Activated CD4-positive, alpha-beta T cell treated with anti-CD3 and anti-CD28 coated beads for 36 hours (primary cell): Measurements from ENCODE around the gene RAD51AP2. TPM values are rescaled to one million over a fixed set of nuclear protein-coding genes. Genes with fewer than 3 reads are reported as not detected.
"Not testable (repeated sequence)": the region's sequence is repeated elsewhere in the genome, so short reads cannot be mapped to it uniquely, and the experiment has no call there.

Experiments
- ATAC-seq: fragments of 200-7000 bp; cut with Tn5 transposase; one replicate; pipeline ENCODE4 v1.10.0; 2021; ENCODE audit warnings: mild to moderate bottlenecking, moderate library complexity
- CTCF ChIA-PET: fragments of 350-600 bp; sonication (Branson Sonifier 250); formaldehyde crosslinking; loops from one replicate; lab custom pipeline; 2021; ENCODE audit warnings: antibody characterized with exemption; lab: Charles Lee
- POLR2A ChIA-PET: fragments of 350-600 bp; sonication (Branson Sonifier 250); formaldehyde crosslinking; loops from one replicate; lab custom pipeline; 2021; ENCODE audit warnings: antibody characterized with exemption, inconsistent platforms; lab: Charles Lee
- DNase-seq: peaks from one replicate; pipeline ENCODE4 v3.0.0-alpha.2; 2020
- H3K27ac Mint-ChIP-seq: one replicate; pipeline ENCODE4 v1.8.0; 2021; ENCODE audit warnings: mixed read lengths
- H3K27me3 Mint-ChIP-seq: one replicate; pipeline ENCODE4 v1.8.0; 2021; ENCODE audit warnings: mixed read lengths
- H3K36me3 Mint-ChIP-seq: one replicate; pipeline ENCODE4 v1.8.0; 2021; ENCODE audit warnings: low read depth, mixed read lengths
- H3K4me1 Mint-ChIP-seq: one replicate; pipeline ENCODE4 v1.8.0; 2021; ENCODE audit warnings: mixed read lengths
- H3K4me3 Mint-ChIP-seq: one replicate; pipeline ENCODE4 v1.8.0; 2021; ENCODE audit warnings: mild to moderate bottlenecking, moderate library complexity, mixed read lengths
- H3K9me3 Mint-ChIP-seq: one replicate; pipeline ENCODE4 v1.8.0; 2021; ENCODE audit warnings: low read depth, mixed read lengths
- intact Hi-C, 2 experiments: fragments of 100-400 bp; cut with DNase I in 1 of 2; cut with micrococcal nuclease in 1 of 2; formaldehyde crosslinking; loops; one replicate each; pipeline versions ENCODE4 v1.14.2 to v1.15.1; 2022 to 2024; cut with DNase I, micrococcal nuclease
- total RNA-seq, 2 experiments: library from RNA; stranded (reverse); gene quantifications; one replicate each; pipeline ENCODE4 v1.2.3, GENCODE V29; 2021

The RAD51AP2 gene
- total RNA-seq, 2 experiments from 2014 or later: not detected

DNA sequence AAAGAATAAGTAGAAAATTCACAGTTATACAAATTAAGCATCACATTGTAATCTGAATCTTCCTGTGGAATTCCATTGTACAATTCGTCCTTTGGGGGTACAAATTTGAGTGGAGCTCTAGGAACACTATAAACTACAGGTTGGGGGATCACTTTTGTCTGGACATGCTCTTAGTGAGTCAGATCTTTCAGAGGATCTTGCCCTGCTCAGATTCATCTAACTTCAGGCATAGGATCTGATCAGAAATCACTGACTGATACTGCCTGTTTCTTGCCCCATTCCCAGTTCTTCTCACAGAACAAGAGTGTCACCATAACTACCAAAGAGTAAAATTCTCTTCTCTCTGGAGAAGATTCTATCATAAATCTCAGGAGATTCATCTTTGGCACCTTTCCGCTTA lies 11.5 kb upstream of the RAD51AP2 start:
- H3K4me3 Mint-ChIP-seq: no peak overlapping the region
- no peak for DNase-seq
- ChIA-PET POLR2A (no interaction called here), CTCF (no interaction called here)
- H3K4me1 Mint-ChIP-seq: no peaks in the 10 kb centered on the region
- H3K27ac Mint-ChIP-seq: no peak overlapping the region
- H3K9me3 Mint-ChIP-seq: no peaks in the 10 kb centered on the region
- intact Hi-C loops: no loop called here
- ATAC-seq: no peak
- no peaks in the 10 kb centered on the region for H3K36me3 Mint-ChIP-seq
- H3K27me3 Mint-ChIP-seq: peaks cover 7% of the 10 kb centered on the region

DNA sequence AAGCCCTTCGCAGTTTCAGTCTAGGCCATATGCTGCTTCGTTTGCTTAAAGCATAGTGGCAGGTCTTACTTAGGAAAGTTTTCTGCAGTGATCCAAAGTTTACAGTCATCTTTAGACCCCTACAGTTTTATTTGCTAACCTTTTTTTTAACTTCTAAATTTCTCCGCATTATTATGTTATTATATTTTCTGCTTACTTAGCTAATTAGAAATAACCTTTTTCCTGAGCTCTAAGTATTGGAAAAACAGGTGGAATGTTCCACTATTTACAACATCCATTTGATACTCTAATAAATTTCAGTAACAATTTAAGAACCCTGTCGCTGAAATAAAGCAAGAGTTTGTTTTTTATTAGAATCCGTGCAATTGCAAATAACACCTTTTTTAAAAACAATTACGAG lies 4.1 kb upstream of the RAD51AP2 start:
- intact Hi-C loops: no loop called here
- no peak for ATAC-seq

DNA sequence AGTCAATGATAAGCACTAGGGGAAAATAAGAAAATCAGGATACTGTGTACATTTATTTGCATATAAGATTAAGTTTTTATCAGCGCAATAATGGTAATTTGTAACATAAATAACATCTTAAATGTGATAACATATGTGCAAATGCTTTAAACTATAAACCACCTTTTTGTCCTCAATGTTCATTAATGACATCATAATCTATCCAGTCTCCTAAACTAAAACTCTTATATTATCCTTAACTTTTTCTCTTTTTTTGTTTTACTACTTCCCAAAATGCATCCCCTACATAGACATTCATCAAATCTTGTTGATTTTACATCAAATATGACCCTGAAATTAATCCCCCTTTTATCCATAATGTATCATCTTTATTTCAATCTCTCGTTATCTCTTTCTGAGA lies 3.4 kb upstream of the RAD51AP2 start:
- Mint-ChIP-seq H3K4me3 (no peak overlapping the region), H3K27me3 (peaks cover 34% of the 10 kb centered on the region), H3K9me3 (no peaks in the 10 kb centered on the region), H3K4me1 (no peaks in the 10 kb centered on the region), H3K36me3 (no peaks in the 10 kb centered on the region), H3K27ac (no peak overlapping the region)
- DNase-seq (no peak), ATAC-seq (no peak)
- intact Hi-C loops: no loop called here
- ChIA-PET CTCF (no interaction called here), POLR2A (no interaction called here)

More for the DNA sequence above, 4.1 kb upstream of the RAD51AP2 start:
- no peaks in the 10 kb centered on the region for H3K9me3 Mint-ChIP-seq
- H3K27me3 Mint-ChIP-seq: peaks cover 30% of the 10 kb centered on the region
- DNase-seq: no peak
- POLR2A ChIA-PET: no interaction called here
- no peaks in the 10 kb centered on the region for H3K36me3 Mint-ChIP-seq
- CTCF ChIA-PET: no interaction called here
- no peak overlapping the region for H3K4me3 Mint-ChIP-seq
- no peaks in the 10 kb centered on the region for H3K4me1 Mint-ChIP-seq
- H3K27ac Mint-ChIP-seq: no peak overlapping the region

DNA sequence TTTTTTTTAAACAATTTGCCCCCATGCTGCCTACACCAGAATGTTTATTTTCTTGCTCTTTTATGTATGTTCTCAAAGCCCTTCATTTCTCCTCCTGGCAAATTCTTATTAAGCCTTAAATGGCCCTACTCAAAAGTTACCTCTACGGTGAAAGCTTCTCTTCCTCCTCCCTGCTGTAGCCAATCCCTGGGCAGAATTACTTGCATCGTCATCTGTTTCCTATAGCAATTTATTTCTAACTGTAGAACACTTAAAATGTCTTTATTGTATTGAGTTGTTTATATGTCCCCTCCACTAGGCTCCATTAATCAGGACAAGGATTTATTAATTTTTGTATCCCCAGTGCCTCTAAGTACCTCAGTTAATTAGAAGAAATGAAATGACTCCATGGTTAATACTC lies 2.5 kb upstream of the RAD51AP2 start:
- ATAC-seq: no peak
- DNase-seq: no peak
- ChIA-PET POLR2A (no interaction called here), CTCF (no interaction called here)
- H3K27me3 Mint-ChIP-seq: peaks cover 33% of the 10 kb centered on the region
- no peak overlapping the region for H3K27ac Mint-ChIP-seq
- no peaks in the 10 kb centered on the region for H3K36me3 Mint-ChIP-seq
- H3K4me3 Mint-ChIP-seq: no peak overlapping the region
- intact Hi-C loops: no loop called here
- no peaks in the 10 kb centered on the region for H3K4me1 Mint-ChIP-seq
- no peaks in the 10 kb centered on the region for H3K9me3 Mint-ChIP-seq

DNA sequence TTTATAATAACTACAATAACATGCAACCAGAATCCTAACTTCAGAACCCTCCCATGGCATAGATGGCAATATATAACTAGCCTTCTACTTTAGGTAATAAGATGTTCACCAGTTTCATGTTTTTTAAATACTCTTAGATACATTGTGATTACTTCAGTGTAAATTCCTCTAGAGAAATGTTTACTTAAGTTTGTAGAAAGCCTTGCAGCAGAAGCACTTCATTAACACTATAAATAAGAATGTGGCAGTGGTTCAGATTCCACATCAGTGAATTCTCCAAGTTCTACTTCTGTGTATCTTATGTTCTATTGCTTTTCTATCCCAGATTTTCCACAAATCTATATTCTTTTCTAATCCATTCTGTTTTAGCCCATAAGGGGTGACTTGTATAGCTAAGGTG lies 1.2 kb upstream of the RAD51AP2 start:
- Mint-ChIP-seq H3K4me1 (no peaks in the 10 kb centered on the region), H3K27me3 (peaks cover 28% of the 10 kb centered on the region), H3K27ac (no peak overlapping the region), H3K4me3 (no peak overlapping the region), H3K36me3 (no peaks in the 10 kb centered on the region), H3K9me3 (peaks cover 2% of the 10 kb centered on the region)
- ATAC-seq (no peak), DNase-seq (no peak)
- ChIA-PET CTCF (no interaction called here), POLR2A (no interaction called here)
- intact Hi-C loops: no loop called here

DNA sequence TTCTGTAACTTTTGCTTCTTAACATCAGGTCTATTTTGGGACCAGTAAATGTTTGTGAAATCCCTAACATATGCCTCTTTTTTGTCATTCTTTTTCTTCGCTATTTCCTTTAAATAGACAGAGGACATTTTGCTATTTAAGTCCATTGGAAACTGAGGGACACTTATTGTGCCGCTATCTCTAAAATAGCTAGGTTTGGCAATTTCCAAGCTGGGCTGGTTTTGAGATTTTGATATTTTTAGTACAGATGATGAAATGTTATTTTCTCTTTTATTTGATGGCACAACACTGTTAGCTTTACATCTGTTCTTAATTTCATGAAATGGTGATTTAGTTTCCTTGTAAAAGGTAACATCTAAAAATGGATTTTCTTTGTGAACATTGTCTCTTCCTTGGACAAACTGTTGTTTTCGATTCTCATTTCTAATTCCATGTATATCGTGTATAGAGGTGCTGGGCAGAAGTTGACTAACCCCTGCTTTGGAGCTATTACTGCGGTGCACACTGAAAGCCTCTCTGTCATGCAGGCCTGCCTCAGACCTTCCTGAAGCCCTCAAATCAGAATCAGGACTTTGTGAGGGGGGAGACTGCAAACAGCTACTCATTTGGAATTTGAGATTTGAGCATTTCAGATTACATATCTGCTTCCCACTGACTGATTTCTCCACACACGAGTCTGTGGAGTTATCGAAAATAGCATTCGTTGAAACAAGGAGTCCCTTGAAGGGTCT lies 594 bp downstream of the RAD51AP2 start:
- Mint-ChIP-seq H3K27me3 (peaks cover 30% of the 10 kb centered on the region), H3K4me1 (no peaks in the 10 kb centered on the region), H3K4me3 (no peak overlapping the region), H3K9me3 (peaks cover 2% of the 10 kb centered on the region), H3K36me3 (no peaks in the 10 kb centered on the region), H3K27ac (no peak overlapping the region)
- no peak for ATAC-seq
- intact Hi-C loops: no loop called here
- CTCF ChIA-PET: no interaction called here
- no peak for DNase-seq
- POLR2A ChIA-PET: no interaction called here

DNA sequence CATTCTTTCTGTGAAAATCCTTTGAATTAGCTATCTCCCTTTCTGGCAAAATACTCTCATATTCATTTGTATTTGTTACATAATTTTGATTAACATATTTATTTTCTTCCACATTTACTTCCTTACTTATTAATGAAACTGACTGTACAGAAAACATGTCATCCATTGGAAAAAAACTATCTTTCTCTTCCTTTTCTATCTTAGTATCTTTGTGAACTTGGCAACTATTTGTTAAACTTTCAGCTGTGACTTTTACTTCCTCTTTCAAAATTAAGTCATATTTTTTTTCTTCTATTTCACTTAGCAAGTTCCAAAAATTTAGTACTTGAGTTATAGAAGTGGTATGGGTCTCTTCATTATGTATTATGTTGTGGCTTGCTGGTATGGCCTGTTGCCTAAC lies 2.6 kb downstream of the RAD51AP2 start:
- Mint-ChIP-seq H3K27me3 (peaks cover 26% of the 10 kb centered on the region), H3K9me3 (peaks cover 2% of the 10 kb centered on the region), H3K4me1 (no peaks in the 10 kb centered on the region), H3K27ac (no peak overlapping the region), H3K4me3 (no peak overlapping the region), H3K36me3 (no peaks in the 10 kb centered on the region)
- ATAC-seq (no peak), DNase-seq (no peak)
- ChIA-PET POLR2A (no interaction called here), CTCF (no interaction called here)
- intact Hi-C loops: no loop called here

DNA sequence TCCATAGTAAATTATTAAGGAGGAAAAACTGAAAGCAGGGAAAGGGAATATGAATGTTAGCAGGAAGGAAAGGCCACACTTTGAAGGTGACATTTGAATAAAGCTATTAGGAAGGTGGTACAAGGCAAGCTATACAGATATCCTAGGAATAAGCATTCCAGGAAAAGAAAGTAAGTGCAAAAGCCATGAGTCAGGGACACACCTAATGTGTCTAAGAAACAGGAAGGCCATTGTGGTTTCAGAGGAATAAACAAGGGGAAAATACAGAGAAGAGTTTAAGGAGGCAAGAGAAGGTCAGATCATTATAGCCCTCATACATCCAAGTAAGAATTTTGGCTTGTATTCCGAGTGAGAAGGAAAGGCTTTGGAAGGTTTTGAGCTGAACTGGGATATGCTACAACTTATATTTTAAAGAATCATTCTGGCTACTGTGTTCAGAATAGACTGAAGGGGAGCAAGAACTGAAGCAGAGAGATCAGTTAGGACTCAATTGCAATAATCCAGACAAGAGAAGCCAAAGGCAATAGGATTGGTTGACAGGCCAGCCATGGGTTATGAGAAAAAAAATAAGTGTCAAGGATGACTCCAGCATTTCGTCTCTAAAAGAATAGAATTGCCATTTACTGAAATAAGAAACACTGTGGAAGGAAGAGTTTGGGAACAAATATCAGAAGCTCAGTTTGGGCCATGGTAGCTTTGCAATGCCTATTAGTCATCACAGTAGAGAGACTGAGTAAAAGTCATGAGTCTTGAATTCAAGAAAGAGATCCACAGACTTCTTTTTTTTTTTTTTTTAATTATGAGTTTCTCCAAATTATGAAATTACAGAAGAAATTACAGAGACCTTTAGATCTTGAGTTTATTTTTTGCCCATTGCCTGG lies 11.3 kb downstream of the RAD51AP2 start:
- H3K36me3 Mint-ChIP-seq: no peaks in the 10 kb centered on the region
- no peaks in the 10 kb centered on the region for H3K27me3 Mint-ChIP-seq
- ChIA-PET POLR2A (no interaction called here), CTCF (no interaction called here)
- DNase-seq (no peak), ATAC-seq (no peak)
- intact Hi-C loops: no loop called here
- H3K9me3 Mint-ChIP-seq: no peaks in the 10 kb centered on the region
- H3K4me1 Mint-ChIP-seq: no peaks in the 10 kb centered on the region
- no peak overlapping the region for H3K4me3 Mint-ChIP-seq
- H3K27ac Mint-ChIP-seq: no peak overlapping the region

DNA sequence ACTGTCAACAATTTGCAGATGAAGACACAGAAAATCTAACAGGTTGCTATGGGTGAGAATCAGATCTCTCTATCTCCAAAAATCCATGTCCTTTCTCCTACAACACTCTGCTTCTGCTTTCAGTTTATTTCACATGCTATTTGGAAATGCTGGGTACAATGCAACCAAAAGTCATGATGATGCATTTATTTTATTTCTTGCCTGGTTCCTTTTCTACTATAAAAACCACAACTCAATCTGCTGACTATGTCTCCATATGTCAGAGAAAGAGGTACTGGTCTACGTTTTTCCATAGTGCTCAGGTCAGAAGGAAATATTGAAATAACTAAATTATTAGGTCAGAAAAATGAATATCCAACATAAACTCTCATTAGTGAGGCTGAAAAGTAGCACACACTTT lies 20.5 kb downstream of the RAD51AP2 start:
- intact Hi-C loops: no loop called here
- POLR2A ChIA-PET: no interaction called here
- ATAC-seq (no peak), DNase-seq (no peak)
- H3K36me3 Mint-ChIP-seq: no peaks in the 10 kb centered on the region
- H3K4me3 Mint-ChIP-seq: no peak overlapping the region
- no peaks in the 10 kb centered on the region for H3K4me1 Mint-ChIP-seq
- CTCF ChIA-PET: no interaction called here
- no peak overlapping the region for H3K27ac Mint-ChIP-seq
- no peaks in the 10 kb centered on the region for H3K9me3 Mint-ChIP-seq
- peaks cover 2% of the 10 kb centered on the region for H3K27me3 Mint-ChIP-seq

DNA sequence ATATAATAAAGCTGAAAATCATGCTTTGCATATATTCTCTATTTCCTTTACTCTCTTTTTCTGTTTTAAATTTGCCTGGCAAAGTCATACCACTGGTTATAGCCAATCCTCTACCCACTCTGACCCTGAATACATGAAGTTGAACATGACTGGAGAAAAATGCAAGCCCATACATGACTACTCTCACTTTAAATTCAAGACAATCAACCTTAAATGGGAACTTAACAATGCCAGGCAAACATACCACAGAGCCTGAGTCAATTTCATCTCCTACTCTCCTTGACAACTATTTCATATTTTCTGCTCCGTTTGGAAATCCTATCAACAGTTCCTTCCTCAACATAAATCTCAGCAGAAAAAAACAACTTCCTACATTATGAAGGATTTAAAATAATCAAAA lies 22.6 kb downstream of the RAD51AP2 start:
- H3K36me3 Mint-ChIP-seq: no peaks in the 10 kb centered on the region
- ATAC-seq (no peak), DNase-seq (no peak)
- H3K27ac Mint-ChIP-seq: no peak overlapping the region
- H3K4me3 Mint-ChIP-seq: no peak overlapping the region
- no peaks in the 10 kb centered on the region for H3K9me3 Mint-ChIP-seq
- no peaks in the 10 kb centered on the region for H3K4me1 Mint-ChIP-seq
- ChIA-PET POLR2A (no interaction called here), CTCF (no interaction called here)
- no peaks in the 10 kb centered on the region for H3K27me3 Mint-ChIP-seq
- intact Hi-C loops: no loop called here

DNA sequence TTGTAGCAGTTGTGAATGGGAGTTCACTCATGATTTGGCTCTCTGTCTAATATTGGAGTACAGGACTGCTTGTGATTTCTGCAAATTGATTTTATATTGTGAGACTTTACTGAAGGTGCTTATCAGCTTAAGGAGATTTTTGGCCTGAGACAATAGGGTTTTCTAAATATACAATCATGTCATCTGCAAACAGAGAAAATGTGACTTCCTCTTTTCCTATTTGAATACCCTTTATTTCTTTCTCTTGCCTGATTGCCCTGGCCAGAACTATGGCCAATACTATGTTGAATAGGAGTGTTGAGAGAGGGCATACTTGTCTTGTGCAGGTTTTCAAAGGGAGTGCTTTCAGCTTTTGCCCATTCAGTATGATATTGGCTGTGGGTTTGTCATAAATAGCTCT lies 28.1 kb downstream of the RAD51AP2 start:
- H3K27me3 Mint-ChIP-seq, DNase-seq, ATAC-seq, H3K9me3 Mint-ChIP-seq, H3K4me1 Mint-ChIP-seq, H3K4me3 Mint-ChIP-seq, CTCF ChIA-PET, intact Hi-C loops, POLR2A ChIA-PET, H3K27ac Mint-ChIP-seq, H3K36me3 Mint-ChIP-seq: not testable (repeated sequence)

DNA sequence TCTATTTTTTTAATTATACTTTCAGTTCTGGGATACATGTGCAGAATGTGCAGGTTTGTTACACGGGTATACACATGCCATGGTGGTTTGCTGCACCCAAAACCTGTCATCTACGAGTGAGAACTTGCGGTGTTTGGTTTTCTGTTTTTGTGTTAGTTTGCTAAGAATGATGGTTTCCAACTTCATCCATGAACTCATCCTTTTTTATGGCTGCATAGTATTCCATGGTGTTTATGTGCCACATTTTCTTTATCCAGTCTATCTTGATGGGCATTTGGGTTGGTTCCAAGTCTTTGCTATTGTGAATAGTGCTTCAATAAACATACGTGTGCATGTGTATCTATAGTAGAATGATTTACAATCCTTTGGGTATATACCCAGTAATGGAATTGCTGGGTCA lies 29.6 kb downstream of the RAD51AP2 start:
- H3K4me1 Mint-ChIP-seq, ATAC-seq, CTCF ChIA-PET, H3K27ac Mint-ChIP-seq, H3K36me3 Mint-ChIP-seq, H3K27me3 Mint-ChIP-seq, POLR2A ChIA-PET, H3K9me3 Mint-ChIP-seq, H3K4me3 Mint-ChIP-seq, DNase-seq, intact Hi-C loops: not testable (repeated sequence)
